ENCODE measurements around the gene HSF2BP.
"Not testable (repeated sequence)": the region's sequence is repeated elsewhere in the genome, so short reads cannot be mapped to it uniquely, and the experiment has no call there.

Gene HSF2BP

DNA sequence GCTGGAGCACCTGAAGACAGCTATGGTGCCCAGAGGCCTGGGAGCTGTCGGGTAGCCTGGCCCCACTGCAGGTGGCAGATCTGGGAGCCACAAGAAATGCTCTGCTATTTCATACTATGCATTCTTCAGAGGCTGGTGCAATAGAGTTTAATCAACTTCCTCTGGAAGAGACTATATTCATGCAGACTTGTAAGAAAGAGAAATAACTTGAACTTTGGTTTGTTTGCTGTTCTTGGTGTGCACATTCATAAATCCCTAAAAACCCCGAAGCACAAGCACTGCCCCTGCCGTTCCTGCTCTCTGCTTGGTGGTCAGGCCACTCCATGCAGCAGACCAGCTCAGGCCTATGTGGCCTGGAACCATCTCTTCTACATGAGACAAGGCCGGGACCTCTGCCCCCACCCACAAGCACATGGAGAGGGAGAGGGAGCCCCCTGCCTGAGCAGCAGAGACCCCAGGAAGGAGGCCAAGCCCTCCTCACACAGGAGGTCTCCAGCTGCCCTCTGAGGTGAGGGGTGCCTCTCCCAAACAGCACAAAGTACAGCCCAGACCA, 142.9 kb downstream of the HSF2BP start:
- DNase-seq (ENCODE audit: low read depth in 1 of 2, low spot score in 1 of 2); H3K4me3 ChIP-seq (replicated peaks; ENCODE audit: insufficient read depth, low read length); H3K27ac ChIP-seq (replicated peaks); H3K27me3 ChIP-seq (ENCODE audit: insufficient read depth, poor library complexity, severe bottlenecking): not testable (repeated sequence)

DNA sequence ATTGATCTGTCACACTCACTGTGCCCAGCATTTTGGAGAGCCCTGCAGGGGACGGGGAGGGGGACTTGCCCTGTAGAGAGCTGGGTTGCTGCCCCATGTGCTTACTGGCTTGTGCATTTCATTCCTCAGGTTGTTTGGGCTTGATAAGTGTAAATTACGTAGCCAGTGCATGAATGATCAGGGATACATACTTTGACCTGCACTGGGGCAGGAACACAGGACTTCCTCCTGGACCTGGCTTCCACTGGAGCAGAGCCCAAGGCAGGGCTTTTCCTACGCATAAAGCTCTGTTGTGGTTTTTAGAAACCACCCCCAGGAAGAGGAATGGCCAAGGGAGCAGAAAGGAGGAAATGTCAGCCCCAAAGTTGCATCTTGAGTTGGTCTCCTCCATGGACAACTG, 144.5 kb downstream of the HSF2BP start:
- H3K27me3 ChIP-seq (ENCODE audit: insufficient read depth, poor library complexity, severe bottlenecking); H3K4me3 ChIP-seq (replicated peaks; ENCODE audit: insufficient read depth, low read length): not testable (repeated sequence)

DNA sequence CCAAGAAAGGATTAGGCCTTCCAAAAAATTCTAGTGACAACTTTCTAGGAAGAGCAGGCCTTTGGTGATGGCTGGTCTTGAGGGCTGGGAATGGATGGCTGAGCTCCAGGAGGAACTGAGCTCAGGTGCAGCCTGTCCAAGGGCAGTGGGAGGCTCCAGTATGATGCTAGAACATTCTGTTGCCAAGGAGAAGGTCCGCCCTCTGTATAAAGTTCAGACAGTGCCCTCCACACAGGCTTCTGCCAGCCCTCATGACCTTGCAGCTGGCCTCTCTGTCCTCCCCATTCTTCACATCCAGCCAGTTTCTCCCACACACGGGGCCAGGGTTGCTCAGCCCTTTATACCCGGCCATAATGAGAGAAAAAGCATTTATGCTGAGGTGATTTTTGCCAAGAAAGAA, 146.3 kb downstream of the HSF2BP start:
- DNase-seq (ENCODE audit: low read depth in 1 of 2, low spot score in 1 of 2); H3K27me3 ChIP-seq (ENCODE audit: insufficient read depth, poor library complexity, severe bottlenecking); H3K27ac ChIP-seq (replicated peaks); H3K4me3 ChIP-seq (replicated peaks; ENCODE audit: insufficient read depth, low read length): not testable (repeated sequence)

More for the DNA sequence above, 144.5 kb downstream of the HSF2BP start:
- DNase-seq (ENCODE audit: low read depth in 1 of 2, low spot score in 1 of 2); H3K27ac ChIP-seq (replicated peaks): not testable (repeated sequence)

DNA sequence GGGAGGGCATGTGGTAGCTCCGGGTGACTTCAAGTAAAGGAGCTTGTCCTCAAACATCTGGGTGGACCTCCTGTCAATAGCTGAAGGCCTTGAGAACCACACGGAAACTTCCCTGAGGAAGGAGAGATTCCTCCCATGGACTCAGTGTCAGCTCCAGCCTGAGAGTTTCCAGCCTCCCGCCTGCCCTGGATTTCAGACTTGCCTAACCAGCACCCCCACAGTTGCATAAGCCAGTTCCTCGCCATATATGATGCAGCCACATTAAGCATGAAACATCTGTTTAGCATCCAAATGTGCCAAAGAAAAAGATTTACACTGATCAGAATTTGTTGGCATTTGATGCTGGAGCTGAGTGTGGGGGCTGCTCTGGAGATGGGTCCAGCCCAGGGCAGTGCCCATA, 148.1 kb downstream of the HSF2BP start:
- not testable (repeated sequence) for DNase-seq (ENCODE audit: low read depth in 1 of 2, low spot score in 1 of 2); H3K27me3 ChIP-seq (ENCODE audit: insufficient read depth, poor library complexity, severe bottlenecking); H3K27ac ChIP-seq (replicated peaks); H3K4me3 ChIP-seq (replicated peaks; ENCODE audit: insufficient read depth, low read length)

DNA sequence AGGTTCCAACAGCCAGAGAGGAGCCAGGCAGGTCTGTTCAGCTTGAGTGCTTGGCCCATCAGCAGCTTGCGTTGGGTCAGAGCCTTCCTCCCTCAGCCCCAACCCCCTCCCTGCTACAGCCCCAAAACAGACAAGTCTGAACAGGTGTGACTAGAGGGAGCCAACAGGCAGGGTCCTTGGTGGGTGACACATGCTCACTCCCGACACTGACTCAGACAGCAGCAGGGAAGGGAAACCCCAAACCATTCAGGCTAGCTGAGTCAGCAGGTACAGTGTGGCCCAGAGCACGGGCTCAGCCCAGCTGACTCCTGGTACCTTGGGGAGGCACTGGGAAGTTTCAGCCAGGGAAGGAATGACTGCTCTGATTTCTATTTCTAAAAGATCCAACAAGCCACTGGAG, 148.6 kb downstream of the HSF2BP start:
- not testable (repeated sequence) for DNase-seq (ENCODE audit: low read depth in 1 of 2, low spot score in 1 of 2)

DNA sequence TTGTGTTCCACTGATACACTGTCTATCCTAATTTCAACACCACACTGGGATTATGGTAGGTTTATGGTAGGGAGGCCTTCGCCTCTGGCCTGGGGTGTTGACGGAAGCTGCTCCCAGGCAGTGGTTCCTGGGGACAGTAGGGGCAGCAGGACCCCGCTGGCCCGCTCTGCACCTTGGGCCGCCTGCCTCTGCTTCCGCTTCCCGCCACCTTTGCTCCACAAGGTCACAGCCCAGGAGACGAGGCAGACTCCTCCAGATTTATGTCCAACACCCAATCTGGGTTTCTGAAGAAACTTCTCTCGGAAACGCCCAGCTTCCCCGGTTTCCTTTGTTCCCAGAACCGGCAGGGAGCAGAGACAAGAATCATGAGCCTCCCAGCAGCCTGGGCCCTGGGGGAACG, 155.4 kb downstream of the HSF2BP start:
- H3K27ac ChIP-seq (replicated peaks); DNase-seq (ENCODE audit: low read depth in 1 of 2, low spot score in 1 of 2); H3K27me3 ChIP-seq (ENCODE audit: insufficient read depth, poor library complexity, severe bottlenecking); H3K4me3 ChIP-seq (replicated peaks; ENCODE audit: insufficient read depth, low read length): not testable (repeated sequence)

More for the DNA sequence above, 148.6 kb downstream of the HSF2BP start:
- H3K27me3 ChIP-seq (ENCODE audit: insufficient read depth, poor library complexity, severe bottlenecking); H3K27ac ChIP-seq (replicated peaks); H3K4me3 ChIP-seq (replicated peaks; ENCODE audit: insufficient read depth, low read length): not testable (repeated sequence)

DNA sequence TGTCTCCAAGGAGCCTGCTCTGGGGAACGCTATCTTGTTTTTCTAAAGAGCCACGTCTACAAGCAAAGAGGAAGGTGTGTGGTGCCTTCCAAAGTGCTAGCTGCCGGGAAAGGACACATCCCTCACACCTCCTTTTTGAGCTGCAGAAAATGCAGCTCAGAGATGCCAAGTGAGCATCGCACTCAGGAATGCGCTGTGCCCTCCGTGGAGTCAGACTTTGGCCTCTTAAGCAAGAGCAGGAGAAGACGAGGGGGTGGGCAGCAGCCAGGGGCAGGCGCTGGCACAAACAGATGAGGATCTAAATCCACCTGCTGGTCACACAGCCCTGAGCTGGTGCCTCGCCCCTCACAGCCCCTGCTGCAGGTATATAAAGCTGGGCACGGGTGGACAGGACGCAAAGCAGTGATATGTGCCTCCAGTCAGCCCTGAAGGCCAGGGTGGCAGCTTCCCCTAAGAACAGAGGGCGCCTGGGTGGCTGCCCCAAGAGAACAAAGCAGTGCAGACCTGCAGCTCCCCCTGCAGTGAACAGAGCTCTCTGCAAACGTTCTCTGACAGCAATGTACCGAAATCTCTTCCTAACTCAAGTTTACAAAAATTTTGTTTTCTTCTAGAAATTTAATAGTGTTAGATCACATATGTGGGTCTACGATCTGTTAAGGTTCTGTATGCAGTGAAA, 156.1 kb downstream of the HSF2BP start:
- not testable (repeated sequence) for H3K4me3 ChIP-seq (replicated peaks; ENCODE audit: insufficient read depth, low read length); DNase-seq (ENCODE audit: low read depth in 1 of 2, low spot score in 1 of 2); H3K27me3 ChIP-seq (ENCODE audit: insufficient read depth, poor library complexity, severe bottlenecking); H3K27ac ChIP-seq (replicated peaks)

DNA sequence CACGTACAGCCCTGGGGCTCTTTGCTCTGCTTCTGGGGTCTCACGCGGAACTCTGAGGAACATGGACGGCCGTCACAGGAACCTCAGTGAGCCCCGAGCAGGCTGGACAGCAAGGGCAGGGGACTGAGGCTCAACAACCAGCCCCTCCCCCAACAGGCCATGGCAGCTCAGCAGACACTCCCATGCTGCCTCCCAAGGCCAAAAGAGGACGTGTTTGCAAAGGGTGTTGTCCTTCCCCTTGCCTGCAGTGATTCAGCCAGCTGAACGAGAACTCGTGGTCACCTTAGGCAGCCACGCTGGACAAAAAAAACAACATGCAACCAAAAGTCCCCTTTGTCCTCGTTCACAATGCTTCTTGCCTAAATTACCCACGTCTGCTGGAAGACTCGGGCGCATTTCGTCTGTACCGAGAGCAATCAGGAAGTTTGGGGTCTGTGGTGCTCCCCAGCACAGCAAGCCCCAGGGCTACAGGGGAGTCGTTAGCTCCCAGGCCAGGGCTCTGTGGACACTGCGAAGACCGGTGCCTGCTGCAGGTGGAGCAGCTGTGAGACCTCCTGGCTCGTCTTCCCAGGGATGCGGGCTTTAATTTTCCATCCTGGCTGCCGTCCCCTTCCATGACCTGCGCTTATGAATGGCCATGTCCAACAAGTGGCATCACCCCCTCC, 156.7 kb downstream of the HSF2BP start:
- DNase-seq (ENCODE audit: low read depth in 1 of 2, low spot score in 1 of 2); H3K4me3 ChIP-seq (replicated peaks; ENCODE audit: insufficient read depth, low read length); H3K27me3 ChIP-seq (ENCODE audit: insufficient read depth, poor library complexity, severe bottlenecking); H3K27ac ChIP-seq (replicated peaks): not testable (repeated sequence)

DNA sequence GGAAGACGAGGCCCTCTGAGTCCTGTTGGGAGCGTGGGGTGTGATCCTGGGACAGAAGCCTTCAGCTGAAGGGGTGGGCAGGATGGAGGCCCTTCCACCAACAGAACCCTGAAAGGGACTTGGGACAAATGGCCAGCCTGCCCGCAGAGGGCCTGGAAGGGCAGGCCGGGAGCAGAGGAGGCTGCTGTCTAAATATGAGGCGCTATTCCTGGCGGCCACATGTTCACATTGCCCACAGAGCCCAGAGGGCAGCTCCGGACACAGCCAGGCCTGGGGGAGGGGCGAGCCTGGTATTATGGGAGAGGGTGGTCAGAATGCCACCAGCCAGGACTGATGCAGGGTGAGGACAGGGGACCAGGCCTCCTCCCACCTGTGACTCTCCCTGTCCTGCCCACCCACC, 160.4 kb downstream of the HSF2BP start:
- H3K4me3 ChIP-seq (replicated peaks; ENCODE audit: insufficient read depth, low read length); H3K27me3 ChIP-seq (ENCODE audit: insufficient read depth, poor library complexity, severe bottlenecking); DNase-seq (ENCODE audit: low read depth in 1 of 2, low spot score in 1 of 2); H3K27ac ChIP-seq (replicated peaks): not testable (repeated sequence)

DNA sequence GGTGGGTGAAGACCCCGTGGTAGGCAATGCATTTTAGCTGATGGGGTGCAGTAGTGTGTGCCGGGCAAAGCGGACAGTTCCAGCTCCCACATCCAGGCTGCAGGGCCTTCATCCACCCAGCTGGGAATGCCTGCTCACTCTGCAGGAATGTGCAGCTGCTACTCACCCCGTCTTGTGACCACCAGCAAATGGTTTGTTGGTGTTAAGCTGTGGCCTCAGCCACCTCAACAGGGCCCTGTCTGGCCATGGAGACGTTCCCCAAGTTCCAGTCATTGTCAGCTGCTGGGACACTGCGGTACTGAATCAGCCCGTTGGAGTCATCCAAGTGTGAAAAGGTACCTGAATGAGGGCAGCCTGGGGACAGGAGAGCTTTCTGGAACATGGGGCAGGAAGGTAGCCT, 161.2 kb downstream of the HSF2BP start:
- not testable (repeated sequence) for DNase-seq (ENCODE audit: low read depth in 1 of 2, low spot score in 1 of 2); H3K27ac ChIP-seq (replicated peaks); H3K4me3 ChIP-seq (replicated peaks; ENCODE audit: insufficient read depth, low read length); H3K27me3 ChIP-seq (ENCODE audit: insufficient read depth, poor library complexity, severe bottlenecking)

DNA sequence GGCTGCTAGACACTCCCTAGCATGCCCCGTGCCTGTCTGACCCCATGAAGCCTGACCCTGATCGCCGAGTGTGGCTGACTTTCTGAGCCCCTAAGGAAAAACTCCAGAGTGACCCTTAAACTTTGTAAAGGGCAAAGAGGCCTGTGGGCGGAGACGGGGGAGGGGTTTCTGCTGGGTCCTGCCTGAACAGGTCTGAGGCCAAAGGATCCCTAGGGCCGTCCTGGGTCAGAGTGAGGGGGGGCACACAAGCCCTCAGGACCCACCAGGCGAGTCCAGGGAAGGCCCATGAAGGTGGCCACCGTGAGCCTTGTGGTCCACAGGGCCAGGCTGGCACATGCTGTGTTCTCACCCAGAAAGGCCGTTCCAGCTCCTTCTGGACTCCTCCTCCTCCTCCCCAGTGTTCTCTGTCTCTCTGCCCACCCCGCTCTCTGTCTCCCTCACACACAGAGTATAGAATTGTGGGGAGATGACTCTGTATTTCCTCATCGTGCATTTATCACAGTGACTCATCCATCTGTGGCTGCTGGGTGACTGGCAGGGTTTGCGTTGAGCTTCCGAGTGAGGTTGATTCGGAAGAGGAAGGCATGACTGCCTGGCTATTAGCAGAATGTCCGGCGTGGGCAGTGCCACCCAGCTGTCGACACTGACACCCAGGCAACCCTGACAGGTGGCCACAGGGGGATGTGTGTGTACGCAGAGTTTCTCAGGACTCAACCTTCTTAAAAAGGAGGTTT, 164.8 kb downstream of the HSF2BP start:
- H3K27me3 ChIP-seq (ENCODE audit: insufficient read depth, poor library complexity, severe bottlenecking); H3K4me3 ChIP-seq (replicated peaks; ENCODE audit: insufficient read depth, low read length); H3K27ac ChIP-seq (replicated peaks); DNase-seq (ENCODE audit: low read depth in 1 of 2, low spot score in 1 of 2): not testable (repeated sequence)

DNA sequence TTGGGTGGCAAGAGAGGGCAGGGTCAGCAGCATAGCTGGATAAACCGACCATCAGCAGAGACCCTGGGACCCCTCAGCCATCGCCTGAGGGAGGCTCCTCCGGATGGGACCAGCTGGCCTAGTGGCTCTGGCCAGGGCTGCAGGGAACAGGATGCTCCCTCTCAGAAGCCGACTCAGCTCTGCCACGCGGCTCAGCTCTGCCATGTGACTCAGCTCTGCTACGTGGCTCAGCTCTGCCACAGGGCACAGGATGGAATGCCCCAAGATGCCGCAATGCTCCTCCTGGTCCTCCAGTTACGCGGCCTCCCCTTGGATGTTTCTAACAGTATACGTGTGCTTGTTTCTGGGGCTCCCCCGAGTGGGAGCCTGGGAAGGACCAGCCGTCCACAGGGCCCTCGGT, 165.8 kb downstream of the HSF2BP start:
- not testable (repeated sequence) for H3K4me3 ChIP-seq (replicated peaks; ENCODE audit: insufficient read depth, low read length); H3K27ac ChIP-seq (replicated peaks); DNase-seq (ENCODE audit: low read depth in 1 of 2, low spot score in 1 of 2)

DNA sequence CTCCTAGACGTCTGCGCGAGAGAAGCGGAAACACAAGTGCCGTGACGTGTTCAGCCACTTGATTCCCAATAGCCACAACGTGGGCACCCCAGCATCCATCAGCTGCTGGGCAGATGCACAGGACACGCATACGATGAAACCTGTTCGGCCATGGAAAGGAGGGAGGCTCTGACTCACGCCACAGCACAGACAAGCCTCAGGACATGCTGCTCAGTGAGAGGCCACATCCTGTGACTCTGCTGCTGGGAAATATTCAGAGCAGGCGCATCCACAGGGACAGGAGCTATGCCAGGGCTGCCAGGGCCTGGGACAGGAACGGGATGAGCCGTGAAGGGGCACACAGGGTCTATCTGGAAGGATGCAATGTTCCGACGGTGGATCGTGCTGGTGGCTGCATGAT, 171.1 kb downstream of the HSF2BP start:
- not testable (repeated sequence) for DNase-seq (ENCODE audit: low read depth in 1 of 2, low spot score in 1 of 2); H3K27ac ChIP-seq (replicated peaks); H3K27me3 ChIP-seq (ENCODE audit: insufficient read depth, poor library complexity, severe bottlenecking); H3K4me3 ChIP-seq (replicated peaks; ENCODE audit: insufficient read depth, low read length)

More for the DNA sequence above, 165.8 kb downstream of the HSF2BP start:
- not testable (repeated sequence) for H3K27me3 ChIP-seq (ENCODE audit: insufficient read depth, poor library complexity, severe bottlenecking)

DNA sequence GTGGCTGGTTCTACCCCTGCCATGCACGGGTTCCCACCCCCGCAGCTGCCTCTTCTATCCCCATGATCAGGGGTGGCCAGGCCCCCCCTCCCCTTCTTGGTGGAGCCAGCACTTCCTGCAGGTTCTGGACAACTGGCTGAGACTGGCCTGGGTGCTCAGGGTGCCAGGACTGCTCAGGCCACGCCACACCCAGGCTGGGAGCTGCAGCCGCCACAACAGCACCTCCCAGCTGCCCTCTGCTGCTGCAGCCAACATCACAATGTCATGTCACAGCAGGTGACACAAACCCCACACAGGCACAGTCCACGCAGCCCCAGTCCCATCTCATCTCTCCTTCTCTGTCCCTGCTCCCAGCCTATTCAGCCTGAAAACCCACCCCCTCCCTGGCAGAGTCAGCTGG, 173.2 kb downstream of the HSF2BP start:
- not testable (repeated sequence) for H3K4me3 ChIP-seq (replicated peaks; ENCODE audit: insufficient read depth, low read length); H3K27ac ChIP-seq (replicated peaks); H3K27me3 ChIP-seq (ENCODE audit: insufficient read depth, poor library complexity, severe bottlenecking); DNase-seq (ENCODE audit: low read depth in 1 of 2, low spot score in 1 of 2)

DNA sequence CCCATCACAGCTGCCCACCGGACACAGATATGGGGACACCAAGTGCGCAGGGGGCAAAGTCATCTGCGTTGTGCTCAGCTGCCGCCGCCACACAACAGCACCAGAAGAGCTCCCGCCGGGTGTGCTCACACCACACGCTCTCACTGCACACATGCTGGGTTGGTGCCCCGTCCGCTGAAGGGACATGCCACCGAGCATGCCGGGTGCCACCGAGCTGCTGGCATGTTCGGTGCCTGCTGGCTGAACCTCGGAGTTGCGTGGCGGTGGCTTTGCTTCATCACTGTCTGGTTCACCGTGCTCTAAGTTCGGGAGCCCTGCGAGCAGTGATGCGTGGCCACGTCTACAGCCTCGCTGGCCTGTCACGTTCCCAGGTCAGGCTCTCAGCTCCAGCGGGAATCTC, 174.3 kb downstream of the HSF2BP start:
- not testable (repeated sequence) for H3K4me3 ChIP-seq (replicated peaks; ENCODE audit: insufficient read depth, low read length); DNase-seq (ENCODE audit: low read depth in 1 of 2, low spot score in 1 of 2); H3K27ac ChIP-seq (replicated peaks); H3K27me3 ChIP-seq (ENCODE audit: insufficient read depth, poor library complexity, severe bottlenecking)

All from HL-60 (cell line).